Loucy (cell line): Measurements from ENCODE around the gene GLT1D1.

ENCODE experiments used
- EZH2phosphoT487 ChIP-seq: fragments of 200-600 bp; IDR thresholded peaks from 2 replicates; pipeline ENCODE4 v1.6.1; 2018; ENCODE audit warnings: antibody characterized with exemption, mild to moderate bottlenecking, moderate library complexity, borderline replicate concordance
- TF ChIP-seq, protein P1 (sequence below): fragments of 200-600 bp; sonication (generic); conservative IDR thresholded peaks from 2 replicates; pipeline ENCODE4 v1.5.1; 2014; ENCODE audit warnings: mild to moderate bottlenecking, antibody characterized with exemption, low read length

DNA sequence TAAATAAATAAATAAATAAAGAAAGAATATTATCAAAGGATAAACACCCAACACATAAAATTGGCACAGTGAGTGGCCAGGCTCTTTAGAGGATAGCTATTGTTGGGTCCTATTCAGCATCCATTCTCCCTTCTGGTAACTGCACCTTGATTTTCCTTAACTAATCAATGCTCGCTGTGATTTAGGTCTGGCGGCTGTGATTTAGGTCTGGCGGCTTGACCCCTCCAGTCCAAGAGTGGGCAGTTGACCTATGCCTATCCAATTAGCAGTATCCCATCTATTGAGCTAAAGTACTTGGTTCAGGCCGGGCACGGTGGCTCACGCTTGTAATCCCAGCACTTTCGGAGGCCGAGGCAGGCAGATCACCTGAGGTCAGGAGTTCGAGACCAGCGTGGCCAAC lies 19.9 kb upstream of the GLT1D1 start:
- TF ChIP-seq, protein P1, sequence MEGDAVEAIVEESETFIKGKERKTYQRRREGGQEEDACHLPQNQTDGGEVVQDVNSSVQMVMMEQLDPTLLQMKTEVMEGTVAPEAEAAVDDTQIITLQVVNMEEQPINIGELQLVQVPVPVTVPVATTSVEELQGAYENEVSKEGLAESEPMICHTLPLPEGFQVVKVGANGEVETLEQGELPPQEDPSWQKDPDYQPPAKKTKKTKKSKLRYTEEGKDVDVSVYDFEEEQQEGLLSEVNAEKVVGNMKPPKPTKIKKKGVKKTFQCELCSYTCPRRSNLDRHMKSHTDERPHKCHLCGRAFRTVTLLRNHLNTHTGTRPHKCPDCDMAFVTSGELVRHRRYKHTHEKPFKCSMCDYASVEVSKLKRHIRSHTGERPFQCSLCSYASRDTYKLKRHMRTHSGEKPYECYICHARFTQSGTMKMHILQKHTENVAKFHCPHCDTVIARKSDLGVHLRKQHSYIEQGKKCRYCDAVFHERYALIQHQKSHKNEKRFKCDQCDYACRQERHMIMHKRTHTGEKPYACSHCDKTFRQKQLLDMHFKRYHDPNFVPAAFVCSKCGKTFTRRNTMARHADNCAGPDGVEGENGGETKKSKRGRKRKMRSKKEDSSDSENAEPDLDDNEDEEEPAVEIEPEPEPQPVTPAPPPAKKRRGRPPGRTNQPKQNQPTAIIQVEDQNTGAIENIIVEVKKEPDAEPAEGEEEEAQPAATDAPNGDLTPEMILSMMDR: no peak
- no peak for TF ChIP-seq EZH2phosphoT487
